DND-41 (cell line): Measurements from ENCODE around the gene LIN54.
A peak's percentile ranks its signal among the peaks of the same experiment; 100 is the strongest.
"Not testable (repeated sequence)": the region's sequence is repeated elsewhere in the genome, so short reads cannot be mapped to it uniquely, and the experiment has no call there.

Experiments used
- ATAC-seq: fragments of 200-7000 bp; cut with Tn5 transposase; 3 replicates; pipeline ENCODE4 v1.9.1; 2021; ENCODE audit warnings: low read depth; ENCODE audit not compliant: insufficient read depth
- DNase-seq: peaks from one replicate; pipeline ENCODE4 v3.0.0-alpha.2; 2020
- H2AFZ ChIP-seq: 2 replicates; pipeline ENCODE4 v1.6.0; 2012; ENCODE audit warnings: low read depth, low read length
- H3K27ac ChIP-seq: 2 replicates; pipeline ENCODE4 v1.5.1; 2012; ENCODE audit warnings: low read length, inconsistent platforms
- H3K27me3 ChIP-seq: fragments of 200-600 bp; sonication (generic); 2 replicates; pipeline ENCODE4 v1.6.0; 2012; ENCODE audit warnings: low read length, mild to moderate bottlenecking, inconsistent platforms; ENCODE audit not compliant: insufficient read depth, poor library complexity
- H3K36me3 ChIP-seq: 2 replicates; pipeline ENCODE4 v1.5.1; 2012; ENCODE audit warnings: low read length, inconsistent platforms; ENCODE audit not compliant: insufficient read depth
- H3K4me1 ChIP-seq: 2 replicates; pipeline ENCODE4 v1.5.1; 2012; ENCODE audit warnings: mild to moderate bottlenecking, low read length; ENCODE audit not compliant: insufficient read depth
- H3K4me2 ChIP-seq: 2 replicates; pipeline ENCODE4 v1.6.0; 2012; ENCODE audit warnings: mild to moderate bottlenecking, moderate library complexity, low read length, inconsistent platforms; ENCODE audit not compliant: insufficient read depth
- H3K4me3 ChIP-seq, 2 experiments: fragments of 200-600 bp in 1 of 2; shearing (Covaris generic) in 1 of 2; 2 replicates each; pipeline ENCODE4 v1.5.1; 2012 to 2016; ENCODE audit warnings: inconsistent platforms in 2 of 2, low read length in 2 of 2, mild to moderate bottlenecking in 2 of 2, low read depth in 1 of 2, moderate library complexity in 1 of 2
- H3K79me2 ChIP-seq: 2 replicates; pipeline ENCODE4 v1.6.0; 2012; ENCODE audit warnings: low read length, inconsistent platforms; ENCODE audit not compliant: insufficient read depth
- H3K9ac ChIP-seq: 2 replicates; pipeline ENCODE4 v1.6.0; 2012; ENCODE audit warnings: low read depth, mild to moderate bottlenecking, inconsistent platforms, low read length, moderate library complexity
- H3K9me3 ChIP-seq: 2 replicates; pipeline ENCODE4 v1.5.1; 2012; ENCODE audit warnings: low read length, moderate library complexity, mild to moderate bottlenecking, inconsistent platforms; ENCODE audit not compliant: insufficient read depth, severe bottlenecking
- H4K20me1 ChIP-seq: 2 replicates; pipeline ENCODE4 v1.6.0; 2012; ENCODE audit warnings: low read length; ENCODE audit not compliant: insufficient read depth
- EZH2 ChIP-seq: IDR thresholded peaks from 3 replicates; pipeline ENCODE4 v1.6.1; 2012; ENCODE audit warnings: borderline replicate concordance, low read depth, mild to moderate bottlenecking, moderate library complexity, low read length, inconsistent platforms; ENCODE audit not compliant: severe bottlenecking
- TF ChIP-seq, protein P1 (sequence below): IDR thresholded peaks from 2 replicates; pipeline ENCODE4 v1.5.1; 2012; ENCODE audit warnings: borderline replicate concordance, low read length, moderate library complexity, mild to moderate bottlenecking; ENCODE audit not compliant: poor library complexity, severe bottlenecking; ENCODE audit errors: extremely low read depth

The LIN54 gene

GRCh38 chr4:82988323-82988832 lies 22.2 kb downstream of the LIN54 start:
- TF ChIP-seq EZH2 = no peak
- TF ChIP-seq, protein P1, sequence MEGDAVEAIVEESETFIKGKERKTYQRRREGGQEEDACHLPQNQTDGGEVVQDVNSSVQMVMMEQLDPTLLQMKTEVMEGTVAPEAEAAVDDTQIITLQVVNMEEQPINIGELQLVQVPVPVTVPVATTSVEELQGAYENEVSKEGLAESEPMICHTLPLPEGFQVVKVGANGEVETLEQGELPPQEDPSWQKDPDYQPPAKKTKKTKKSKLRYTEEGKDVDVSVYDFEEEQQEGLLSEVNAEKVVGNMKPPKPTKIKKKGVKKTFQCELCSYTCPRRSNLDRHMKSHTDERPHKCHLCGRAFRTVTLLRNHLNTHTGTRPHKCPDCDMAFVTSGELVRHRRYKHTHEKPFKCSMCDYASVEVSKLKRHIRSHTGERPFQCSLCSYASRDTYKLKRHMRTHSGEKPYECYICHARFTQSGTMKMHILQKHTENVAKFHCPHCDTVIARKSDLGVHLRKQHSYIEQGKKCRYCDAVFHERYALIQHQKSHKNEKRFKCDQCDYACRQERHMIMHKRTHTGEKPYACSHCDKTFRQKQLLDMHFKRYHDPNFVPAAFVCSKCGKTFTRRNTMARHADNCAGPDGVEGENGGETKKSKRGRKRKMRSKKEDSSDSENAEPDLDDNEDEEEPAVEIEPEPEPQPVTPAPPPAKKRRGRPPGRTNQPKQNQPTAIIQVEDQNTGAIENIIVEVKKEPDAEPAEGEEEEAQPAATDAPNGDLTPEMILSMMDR = no peak
- no peak overlapping the region for H3K27ac ChIP-seq
- peaks cover 94% of the 10 kb centered on the region for H3K79me2 ChIP-seq

DNA sequence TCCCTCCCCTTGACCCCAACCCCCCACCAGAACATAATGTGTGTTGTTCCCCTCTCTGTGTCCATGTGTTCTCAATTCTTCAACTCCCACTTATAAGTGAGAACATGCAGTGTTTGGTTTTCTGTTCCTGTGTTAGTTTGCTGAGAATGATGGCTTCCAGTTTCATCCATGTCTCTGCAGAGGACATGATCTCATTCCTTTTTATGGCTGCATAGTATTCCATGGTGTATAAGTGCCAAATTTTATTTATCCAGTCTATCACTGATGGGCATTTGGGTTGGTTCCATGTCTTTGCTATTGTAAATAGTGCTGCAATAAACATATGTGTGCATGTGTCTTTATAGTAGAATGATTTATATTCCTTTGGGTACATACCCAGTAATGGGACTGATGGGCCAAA lies 23.1 kb downstream of the LIN54 start:
- H3K27me3 ChIP-seq, ATAC-seq, H3K4me3 ChIP-seq, H3K9ac ChIP-seq, H2AFZ ChIP-seq, H3K9me3 ChIP-seq, DNase-seq, H3K27ac ChIP-seq, H3K4me2 ChIP-seq: not testable (repeated sequence)
- Histone ChIP-seq H3K36me3 (peaks cover 25% of the 10 kb centered on the region), H4K20me1 (peaks cover 31% of the 10 kb centered on the region), H3K4me1 (peaks cover 17% of the 10 kb centered on the region), H3K79me2 (peaks cover 92% of the 10 kb centered on the region)

More at GRCh38 chr4:82988323-82988832, 22.2 kb downstream of the LIN54 start:
- Histone ChIP-seq H3K4me1 (peaks cover 17% of the 10 kb centered on the region), H4K20me1 (peaks cover 31% of the 10 kb centered on the region), H3K27me3 (no peaks in the 10 kb centered on the region), H3K9ac (no peak overlapping the region), H3K9me3 (no peaks in the 10 kb centered on the region), H2AFZ (no peak overlapping the region), H3K4me3 (no peak overlapping the region), H3K36me3 (peaks cover 18% of the 10 kb centered on the region), H3K4me2 (no peak overlapping the region)
- DNase-seq (no peak), ATAC-seq (no peak)

DNA sequence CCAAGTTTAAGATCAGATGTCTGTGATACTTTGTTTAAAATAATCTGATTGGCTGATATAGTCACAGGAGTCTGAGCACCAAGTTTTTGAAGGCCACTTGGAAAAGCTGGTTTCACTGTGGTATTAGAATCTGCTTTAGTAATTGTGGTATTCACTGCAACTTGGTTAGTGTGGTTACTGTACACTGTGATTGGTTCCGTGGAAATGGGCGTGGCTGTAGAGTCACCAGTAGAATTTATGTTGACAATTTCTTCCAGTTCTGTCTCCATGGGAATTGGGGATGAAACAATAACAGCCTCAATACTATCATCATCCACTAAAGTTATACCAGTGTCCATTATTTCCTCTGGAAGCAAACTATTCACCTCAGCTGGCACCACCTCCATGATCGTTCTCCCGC lies 26.2 kb downstream of the LIN54 start:
- Histone ChIP-seq H3K79me2 (peaks cover 83% of the 10 kb centered on the region), H3K27ac (no peak overlapping the region), H4K20me1 (peaks cover 13% of the 10 kb centered on the region), H3K9ac (no peak overlapping the region), H3K36me3 (peaks cover 33% of the 10 kb centered on the region), H3K4me2 (no peak overlapping the region), H2AFZ (no peak overlapping the region), H3K9me3 (no peaks in the 10 kb centered on the region), H3K27me3 (no peaks in the 10 kb centered on the region), H3K4me3 (no peak overlapping the region), H3K4me1 (peaks cover 4% of the 10 kb centered on the region)
- ATAC-seq = peak; percentile 70
- DNase-seq = peak; percentile 23
- TF ChIP-seq EZH2 = no peak
- TF ChIP-seq, protein P1 = no peak

- Histone ChIP-seq H4K20me1 (peaks cover 7% of the 10 kb centered on the region; the same call in 1 of the 2 replicates), H2AFZ (no peak overlapping the region), H3K27me3 (no peaks in the 10 kb centered on the region), H3K27ac (no peak overlapping the region), H3K4me1 (no peaks in the 10 kb centered on the region), H3K79me2 (peaks cover 77% of the 10 kb centered on the region), H3K9me3 (no peaks in the 10 kb centered on the region), H3K4me2 (no peak overlapping the region), H3K9ac (no peak overlapping the region), H3K36me3 (peaks cover 39% of the 10 kb centered on the region), H3K4me3 (no peak overlapping the region)
- no peak for TF ChIP-seq EZH2
- TF ChIP-seq, protein P1 = no peak
- ATAC-seq = no peak
- no peak for DNase-seq
Measured at GRCh38 chr4:82983444-82983843, 27.2 kb downstream of the LIN54 start.
